ENCODE data around the gene CHP2. TPM values are rescaled to one million over a fixed set of nuclear protein-coding genes. Genes with fewer than 3 reads are reported as not detected.
A peak's percentile ranks its signal among the peaks of the same experiment; 100 is the strongest.
"Not testable (repeated sequence)": the region's sequence is repeated elsewhere in the genome, so short reads cannot be mapped to it uniquely, and the experiment has no call there.

The CHP2 gene
- polyA plus RNA-seq, 1 donor: 0.35 TPM

- DNase-seq: no peak
Measured at GRCh38 chr16:23748630-23749029, 6.2 kb upstream of the CHP2 start.

GRCh38 chr16:23751053-23751452, 3.8 kb upstream of the CHP2 start:
- DNase-seq: not testable (repeated sequence)

DNA sequence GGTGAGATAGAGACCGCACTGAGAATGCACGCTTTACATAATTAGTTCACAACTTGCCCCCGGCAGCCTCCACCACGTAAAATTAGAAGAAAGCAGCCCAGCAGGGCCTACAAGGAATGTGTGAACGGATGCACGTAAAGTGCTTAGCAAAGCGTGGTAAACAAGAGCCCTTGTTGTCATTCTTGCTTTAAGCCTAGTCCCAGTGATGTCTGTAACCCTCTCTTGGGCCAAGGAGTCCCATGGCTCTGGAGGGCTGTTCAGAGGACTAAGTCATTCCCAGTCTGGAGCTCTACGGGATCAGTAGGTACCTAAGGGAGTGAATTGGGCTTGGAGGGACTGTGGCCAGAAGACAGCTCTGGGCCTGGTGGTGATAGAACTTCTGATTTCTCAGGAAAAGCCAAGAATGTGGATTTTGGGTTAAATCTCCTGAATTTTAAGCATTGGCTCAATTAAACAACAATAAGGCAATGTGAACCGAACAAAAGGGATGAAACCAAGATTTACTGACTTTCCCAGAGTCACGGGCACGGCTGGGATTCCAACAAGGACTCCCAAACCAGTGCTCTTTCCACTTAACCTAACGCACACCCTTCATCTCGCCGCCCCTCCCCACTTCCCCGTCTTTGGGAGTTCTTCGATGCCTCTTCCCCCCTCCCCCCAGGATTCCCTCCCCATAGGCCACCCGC, 775 bp upstream of the CHP2 start:
- no peak for DNase-seq

DNA sequence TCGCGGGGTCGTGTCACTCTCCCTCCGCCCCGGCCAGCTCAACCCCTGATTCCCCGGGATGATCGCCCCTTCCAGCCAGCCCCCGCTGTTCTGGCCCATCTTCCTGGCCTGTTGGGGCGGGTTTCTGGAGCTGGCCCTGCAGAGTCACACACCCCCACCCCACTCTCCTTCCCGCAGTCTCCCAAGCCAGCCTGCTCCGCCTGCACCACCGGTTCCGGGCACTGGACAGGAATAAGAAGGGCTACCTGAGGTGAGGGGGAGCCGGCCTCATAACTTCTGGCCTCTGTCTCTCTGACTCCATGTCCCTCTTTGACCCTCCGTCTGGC, 621 bp downstream of the CHP2 start:
- no peak for DNase-seq

GRCh38 chr16:23757116-23757515, 2.3 kb downstream of the CHP2 start:
- DNase-seq: no peak

DNA sequence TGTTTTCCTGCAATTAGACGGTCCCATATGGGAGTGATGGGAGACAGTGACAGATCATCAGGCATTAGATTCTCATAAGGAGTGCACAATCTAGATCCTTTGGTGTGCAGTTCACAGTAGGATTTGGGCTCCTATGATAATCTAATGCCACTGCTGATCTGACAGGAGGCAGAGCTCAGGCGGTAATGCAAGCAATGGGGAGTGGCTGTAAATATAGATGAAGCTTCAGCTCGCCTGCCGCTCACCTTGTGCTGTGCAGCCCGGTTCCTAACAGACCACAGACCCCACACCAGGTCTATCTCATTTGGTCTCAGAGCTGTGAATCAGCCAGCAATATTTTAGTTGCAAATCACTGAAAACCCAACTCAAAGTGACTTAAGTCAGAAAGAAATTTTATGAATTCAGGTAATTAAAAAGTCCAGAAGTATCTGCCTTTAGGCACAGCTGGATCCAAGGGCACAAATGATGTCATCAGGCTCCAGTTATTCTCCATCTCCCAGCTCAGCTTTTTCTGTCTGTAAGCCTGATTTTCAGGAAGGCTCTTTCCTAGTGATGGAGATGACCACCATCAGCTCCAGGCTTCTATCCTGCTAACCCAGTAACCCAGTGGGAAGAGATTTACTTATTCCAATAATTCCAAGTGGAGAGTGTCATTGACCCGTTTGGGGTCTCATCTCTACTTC, 3.3 kb downstream of the CHP2 start:
- no peak for DNase-seq

GRCh38 chr16:23765933-23766332, 11.1 kb downstream of the CHP2 start:
- DNase-seq: no peak

DNA sequence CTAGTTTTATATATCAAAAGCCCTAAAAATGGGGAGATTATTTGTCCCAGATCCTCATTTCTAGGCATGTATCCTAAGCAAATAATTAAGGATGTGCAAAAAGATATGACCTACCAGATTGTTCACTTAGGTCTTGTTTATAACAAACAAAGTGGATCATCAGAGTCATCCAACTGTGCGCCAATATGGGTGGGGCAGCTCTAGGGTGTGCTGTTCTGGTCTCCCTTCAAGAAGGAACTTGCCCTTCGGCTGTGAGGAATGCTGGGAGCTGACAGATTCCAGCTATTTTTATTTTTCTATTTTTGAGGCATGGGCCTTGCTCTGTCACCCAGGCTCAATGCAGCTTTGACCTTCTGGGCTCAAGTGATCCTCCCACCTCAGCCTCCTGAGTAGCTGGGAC, 13.8 kb downstream of the CHP2 start:
- no peak for DNase-seq

DNA sequence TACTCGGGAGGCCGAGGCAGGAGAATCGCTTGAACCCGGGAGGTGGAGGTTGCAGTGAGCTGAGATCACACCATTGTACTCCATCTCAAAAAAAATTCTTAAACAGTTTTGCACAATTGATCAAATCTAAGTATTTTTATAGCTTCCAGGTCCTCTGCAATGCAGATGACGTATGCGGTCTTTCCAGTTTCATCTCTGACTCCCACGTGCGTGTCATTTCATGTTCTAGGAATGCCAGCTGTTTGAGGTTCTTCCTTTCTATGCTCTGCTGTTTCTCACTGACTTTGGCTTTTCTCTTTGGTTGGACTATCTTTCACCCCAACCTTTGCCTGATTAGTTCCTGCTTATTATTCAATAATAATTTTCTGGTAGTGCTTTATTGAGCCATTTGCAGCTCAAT, 16.2 kb downstream of the CHP2 start:
- DNase-seq: no peak

- DNase-seq: no peak
Measured at GRCh38 chr16:23771642-23772041, 16.8 kb downstream of the CHP2 start.

GRCh38 chr16:23773339-23773738, 18.5 kb downstream of the CHP2 start:
- no peak for DNase-seq

DNA sequence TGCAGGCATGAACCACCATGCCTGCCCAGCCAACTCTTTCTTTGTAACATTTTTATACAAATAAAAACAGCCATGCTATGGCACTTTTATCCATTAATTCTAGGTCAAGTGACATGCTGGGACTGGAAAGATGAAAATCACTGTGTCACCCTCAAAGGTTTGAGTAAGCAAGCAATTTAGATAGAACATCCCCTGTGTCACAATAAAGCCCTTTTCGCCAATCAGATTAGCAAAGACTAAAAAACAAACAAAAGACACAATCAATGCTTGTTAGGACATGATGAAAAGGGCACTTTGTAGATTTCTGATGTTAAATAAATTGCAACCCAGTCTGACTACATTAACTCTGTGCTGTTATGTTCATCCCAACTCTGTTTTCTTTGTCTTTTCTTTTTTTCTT, 26.4 kb downstream of the CHP2 start:
- DNase-seq: no peak

DNA sequence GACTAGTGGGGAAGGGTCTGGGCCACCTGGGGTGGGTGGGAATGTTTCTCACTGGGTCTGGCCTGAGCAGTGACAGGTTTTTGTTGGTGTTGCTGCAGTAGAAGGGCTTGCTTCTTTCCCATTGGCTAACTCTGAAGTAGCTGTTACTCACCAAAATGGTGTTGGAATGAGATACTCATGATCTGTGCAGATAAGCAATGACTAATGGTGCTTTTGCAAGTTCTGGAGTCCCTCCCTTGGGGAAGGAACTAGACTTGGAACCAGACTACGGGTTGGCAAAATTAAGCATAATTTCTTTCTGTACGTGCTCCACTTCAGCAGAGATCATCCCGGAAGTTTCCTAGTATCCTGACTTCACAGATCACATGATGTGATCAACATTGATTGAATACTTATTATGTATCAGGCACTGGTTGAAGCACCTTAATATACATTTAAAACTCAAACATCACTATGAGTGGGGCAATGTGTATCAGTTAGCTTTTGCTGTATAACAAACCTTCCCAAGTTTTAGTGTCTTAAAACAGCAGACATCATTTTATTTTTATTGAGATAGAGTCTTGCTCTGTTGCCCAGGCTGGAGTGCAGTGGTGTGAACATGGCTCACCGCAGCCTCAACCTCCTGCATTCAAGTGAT, 30.1 kb downstream of the CHP2 start:
- no peak for DNase-seq

GRCh38 chr16:23785842-23786241, 31.0 kb downstream of the CHP2 start:
- no peak for DNase-seq

GRCh38 chr16:23786964-23787561, 32.2 kb downstream of the CHP2 start:
- no peak for DNase-seq

- DNase-seq: no peak
Measured at GRCh38 chr16:23788685-23789084, 33.9 kb downstream of the CHP2 start.

DNA sequence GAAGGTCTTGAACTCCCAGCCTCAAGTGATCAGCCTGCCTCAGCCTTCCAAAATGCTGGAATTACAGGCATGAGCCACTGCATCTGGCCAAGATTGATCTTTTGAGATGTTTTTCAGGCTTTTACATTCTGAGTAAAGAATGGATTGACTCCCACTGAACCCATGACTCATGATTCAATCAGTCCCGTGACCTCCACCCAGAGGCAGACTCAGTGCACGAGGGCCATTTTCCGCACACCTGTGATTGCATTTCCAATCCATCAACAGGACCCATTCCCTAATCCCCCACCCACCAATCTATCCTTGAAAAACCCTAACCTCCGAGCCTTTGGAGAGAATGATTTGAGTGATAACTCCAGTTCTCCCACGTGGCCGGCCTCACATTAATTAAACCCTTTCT, 40.6 kb downstream of the CHP2 start:
- no peak for DNase-seq

DNA sequence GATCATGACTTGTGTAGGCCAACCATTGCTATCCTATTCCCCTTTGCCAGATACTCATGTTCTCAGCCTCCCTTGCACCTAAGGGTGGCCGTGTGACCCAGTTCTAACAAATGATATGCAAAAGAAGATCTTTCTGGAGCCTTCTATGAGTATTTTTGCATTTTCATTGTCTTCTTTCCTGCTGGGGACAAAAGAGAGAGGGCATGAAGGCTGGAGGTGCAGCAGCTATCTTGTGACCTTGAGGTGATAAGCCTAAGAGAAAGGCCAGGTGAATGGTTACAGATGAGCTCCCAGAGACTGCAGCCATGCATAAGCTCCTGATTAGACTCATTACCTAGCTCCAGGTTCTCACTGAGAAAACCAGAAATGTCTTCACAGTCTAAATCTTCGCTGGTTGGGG, 42.1 kb downstream of the CHP2 start:
- no peak for DNase-seq

- DNase-seq: peak; percentile 19
Measured at GRCh38 chr16:23801378-23801777, 46.6 kb downstream of the CHP2 start.

GRCh38 chr16:23802776-23803175, 48.0 kb downstream of the CHP2 start:
- DNase-seq: no peak

- DNase-seq: no peak
Measured at GRCh38 chr16:23803591-23804123, 48.8 kb downstream of the CHP2 start.

GRCh38 chr16:23807028-23807427, 52.2 kb downstream of the CHP2 start:
- no peak for DNase-seq
